Upper lobe of left lung (tissue), 6 donors: ENCODE measurements around the gene ARHGAP42. TPM values are rescaled to one million over a fixed set of nuclear protein-coding genes. Genes with fewer than 3 reads are reported as not detected.
"Not testable (repeated sequence)": the region's sequence is repeated elsewhere in the genome, so short reads cannot be mapped to it uniquely, and the experiment has no call there.

Experiments
- ATAC-seq, 2 donors: fragments of 200-7000 bp; cut with Tn5 transposase; one replicate each; pipeline ENCODE4 v1.9.1; 2022; ENCODE audit warnings: mild to moderate bottlenecking in 2 of 2, moderate library complexity in 2 of 2; ENCODE audit not compliant: low FRiP score in 2 of 2
- DNase-seq, 2 donors: peaks; one replicate each; pipeline ENCODE4 v3.0.0-alpha.2; 2019 to 2020
- H3K27ac ChIP-seq, 4 donors: fragments of 200-600 bp; sonication (generic); one replicate each; pipeline ENCODE4 v1.5.1; 2016 to 2019
- H3K27me3 ChIP-seq, 4 donors: fragments of 200-600 bp; sonication (generic); one replicate each; pipeline ENCODE4 v1.5.1; 2017 to 2019
- H3K36me3 ChIP-seq, 4 donors: fragments of 200-600 bp; sonication (generic); one replicate each; pipeline ENCODE4 v1.5.1; 2016 to 2019
- H3K4me1 ChIP-seq, 4 donors: fragments of 200-600 bp; sonication (generic); one replicate each; pipeline ENCODE4 v1.5.1; 2018 to 2019
- H3K4me3 ChIP-seq, 4 donors: fragments of 200-600 bp; sonication (generic); one replicate each; pipeline ENCODE4 v1.5.1; 2017 to 2019; ENCODE audit warnings: mild to moderate bottlenecking in 2 of 4, moderate library complexity in 1 of 4
- H3K9me3 ChIP-seq, 4 donors: fragments of 200-600 bp; sonication (generic); one replicate each; pipeline ENCODE4 v1.5.1; 2018 to 2019
- CTCF ChIP-seq, 6 experiments: fragments of 450-650 bp in 4 of 6; fragments of 200-600 bp in 2 of 6; sonication (generic) in 2 of 6; IDR thresholded peaks; one replicate each; pipeline ENCODE4 v1.5.1; 2016 to 2019; ENCODE audit warnings: antibody characterized with exemption in 6 of 6
- EP300 ChIP-seq, 4 donors: sonication (generic); formaldehyde crosslinking; IDR thresholded peaks; one replicate each; pipeline ENCODE4 v1.5.1; 2017; ENCODE audit warnings: antibody characterized with exemption in 4 of 4, control low read depth in 2 of 4
- POLR2A ChIP-seq, 4 donors: fragments of 450-650 bp; IDR thresholded peaks; one replicate each; pipeline ENCODE4 v1.5.1; 2016 to 2017; ENCODE audit warnings: antibody characterized with exemption in 4 of 4, mild to moderate bottlenecking in 2 of 4
- POLR2AphosphoS5 ChIP-seq, 2 donors: sonication (generic); formaldehyde crosslinking; IDR thresholded peaks; one replicate each; pipeline ENCODE4 v1.5.1; 2017; ENCODE audit warnings: antibody characterized with exemption in 2 of 2
- WGBS, 2 donors: methylation state at CpG; one replicate each; pipeline ENCODE4 v1.1.5; 2017 to 2018; 5-methylcytosine and 5-hydroxymethylcytosine counted together
- total RNA-seq, 6 donors: library from RNA; depleted of rRNA in 4 of 6; stranded (reverse); fragments of >200 nt in 4 of 6; gene quantifications; one replicate each; pipeline versions ENCODE4 v1.1.0 to v1.2.1, GENCODE V29; 2016 to 2021
- donor health status: DM: no; HTN: no; CAD: no; lungs with moderate emphysema.
- donor health status: DM: no; HTN: yes; CAD: no; lungs with severe emphysema.

ARHGAP42 gene
- total RNA-seq, 6 donors from 2014 or later, result 8.7 to 44.9 (median 23.6) TPM

GRCh38 chr11:101011881-101012280 is 324.8 kb downstream of the ARHGAP42 start:
- Histone ChIP-seq H3K27me3 (no peaks in the 10 kb centered on the region), H3K36me3 (no peaks in the 10 kb centered on the region), H3K27ac (no peak overlapping the region), H3K4me1 (no peaks in the 10 kb centered on the region), H3K9me3 (no peaks in the 10 kb centered on the region), H3K4me3 (no peak overlapping the region)
- TF ChIP-seq CTCF (IDR thresholded peaks at IDR 0.05) (no peak), POLR2A (IDR thresholded peaks at IDR 0.05) (no peak), EP300 (IDR thresholded peaks at IDR 0.05) (no peak), POLR2AphosphoS5 (IDR thresholded peaks at IDR 0.05) (no peak)
- ATAC-seq, result no peak
- no peak for DNase-seq
- WGBS, 2 donors, result 83 to 95% methylated on average over 5 of the region's 5 CpGs

GRCh38 chr11:101013702-101014101 is 326.6 kb downstream of the ARHGAP42 start:
- DNase-seq, H3K27ac ChIP-seq, ATAC-seq, H3K4me1 ChIP-seq, H3K36me3 ChIP-seq, H3K4me3 ChIP-seq, H3K27me3 ChIP-seq, H3K9me3 ChIP-seq: not testable (repeated sequence)

- Histone ChIP-seq H3K9me3 (no peaks in the 10 kb centered on the region), H3K4me3 (no peak overlapping the region), H3K36me3 (no peaks in the 10 kb centered on the region), H3K27me3 (no peaks in the 10 kb centered on the region), H3K4me1 (no peaks in the 10 kb centered on the region), H3K27ac (no peak overlapping the region)
- no peak for ATAC-seq
- no peak for DNase-seq
- TF ChIP-seq CTCF (IDR thresholded peaks at IDR 0.05) (no peak), POLR2A (IDR thresholded peaks at IDR 0.05) (no peak), POLR2AphosphoS5 (IDR thresholded peaks at IDR 0.05) (no peak), EP300 (IDR thresholded peaks at IDR 0.05) (no peak)
Observed at GRCh38 chr11:101014600-101015285, 327.7 kb downstream of the ARHGAP42 start.

GRCh38 chr11:101019870-101020269 is 332.8 kb downstream of the ARHGAP42 start:
- 57 to 83% methylated on average over 1 of the region's 1 CpG for WGBS, 2 donors

GRCh38 chr11:101022256-101022655 is 335.2 kb downstream of the ARHGAP42 start:
- no peak overlapping the region for H3K27ac ChIP-seq
- DNase-seq, result no peak
- H3K4me3 ChIP-seq, result no peak overlapping the region
- ATAC-seq, result no peak
- TF ChIP-seq CTCF (IDR thresholded peaks at IDR 0.05) (no peak), POLR2AphosphoS5 (IDR thresholded peaks at IDR 0.05) (no peak), POLR2A (IDR thresholded peaks at IDR 0.05) (no peak), EP300 (IDR thresholded peaks at IDR 0.05) (no peak)
- no peaks in the 10 kb centered on the region for H3K9me3 ChIP-seq
- H3K4me1 ChIP-seq, result no peaks in the 10 kb centered on the region
- no peaks in the 10 kb centered on the region for H3K36me3 ChIP-seq
- H3K27me3 ChIP-seq, result no peaks in the 10 kb centered on the region

More at GRCh38 chr11:101019870-101020269, 332.8 kb downstream of the ARHGAP42 start:
- DNase-seq, result no peak
- H3K27ac ChIP-seq, result no peak overlapping the region
- no peaks in the 10 kb centered on the region for H3K27me3 ChIP-seq
- no peak for ATAC-seq
- H3K4me1 ChIP-seq, result no peaks in the 10 kb centered on the region
- no peaks in the 10 kb centered on the region for H3K36me3 ChIP-seq
- TF ChIP-seq CTCF (IDR thresholded peaks at IDR 0.05) (no peak), POLR2A (IDR thresholded peaks at IDR 0.05) (no peak), POLR2AphosphoS5 (IDR thresholded peaks at IDR 0.05) (no peak), EP300 (IDR thresholded peaks at IDR 0.05) (no peak)
- H3K4me3 ChIP-seq, result no peak overlapping the region
- no peaks in the 10 kb centered on the region for H3K9me3 ChIP-seq
